GM12801 (cell line): ENCODE measurements around the gene CCSER2.

Experiments used
- TF ChIP-seq, protein P1 (sequence below): IDR thresholded peaks from one replicate; pipeline ENCODE4 v1.5.1; 2011; ENCODE audit warnings: control low read depth; ENCODE audit not compliant: insufficient read length; ENCODE audit errors: extremely low read depth

Gene CCSER2

DNA sequence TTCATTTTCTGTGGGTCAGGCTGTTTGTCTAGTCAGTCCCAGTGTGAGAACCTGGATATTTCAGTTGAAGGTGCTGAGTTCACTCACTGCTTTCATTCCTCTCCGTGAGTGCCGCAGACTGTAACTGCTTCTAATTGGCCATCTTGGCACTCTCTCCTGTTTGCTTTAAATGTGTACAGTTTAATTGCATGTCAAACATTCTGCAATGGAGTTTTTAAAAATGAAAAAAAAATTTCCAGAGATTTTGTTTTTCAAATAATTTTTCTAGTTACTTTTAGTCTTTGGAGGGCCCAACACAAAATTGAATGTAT, 87.8 kb downstream of the CCSER2 start:
- TF ChIP-seq, protein P1, sequence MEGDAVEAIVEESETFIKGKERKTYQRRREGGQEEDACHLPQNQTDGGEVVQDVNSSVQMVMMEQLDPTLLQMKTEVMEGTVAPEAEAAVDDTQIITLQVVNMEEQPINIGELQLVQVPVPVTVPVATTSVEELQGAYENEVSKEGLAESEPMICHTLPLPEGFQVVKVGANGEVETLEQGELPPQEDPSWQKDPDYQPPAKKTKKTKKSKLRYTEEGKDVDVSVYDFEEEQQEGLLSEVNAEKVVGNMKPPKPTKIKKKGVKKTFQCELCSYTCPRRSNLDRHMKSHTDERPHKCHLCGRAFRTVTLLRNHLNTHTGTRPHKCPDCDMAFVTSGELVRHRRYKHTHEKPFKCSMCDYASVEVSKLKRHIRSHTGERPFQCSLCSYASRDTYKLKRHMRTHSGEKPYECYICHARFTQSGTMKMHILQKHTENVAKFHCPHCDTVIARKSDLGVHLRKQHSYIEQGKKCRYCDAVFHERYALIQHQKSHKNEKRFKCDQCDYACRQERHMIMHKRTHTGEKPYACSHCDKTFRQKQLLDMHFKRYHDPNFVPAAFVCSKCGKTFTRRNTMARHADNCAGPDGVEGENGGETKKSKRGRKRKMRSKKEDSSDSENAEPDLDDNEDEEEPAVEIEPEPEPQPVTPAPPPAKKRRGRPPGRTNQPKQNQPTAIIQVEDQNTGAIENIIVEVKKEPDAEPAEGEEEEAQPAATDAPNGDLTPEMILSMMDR = no peak

DNA sequence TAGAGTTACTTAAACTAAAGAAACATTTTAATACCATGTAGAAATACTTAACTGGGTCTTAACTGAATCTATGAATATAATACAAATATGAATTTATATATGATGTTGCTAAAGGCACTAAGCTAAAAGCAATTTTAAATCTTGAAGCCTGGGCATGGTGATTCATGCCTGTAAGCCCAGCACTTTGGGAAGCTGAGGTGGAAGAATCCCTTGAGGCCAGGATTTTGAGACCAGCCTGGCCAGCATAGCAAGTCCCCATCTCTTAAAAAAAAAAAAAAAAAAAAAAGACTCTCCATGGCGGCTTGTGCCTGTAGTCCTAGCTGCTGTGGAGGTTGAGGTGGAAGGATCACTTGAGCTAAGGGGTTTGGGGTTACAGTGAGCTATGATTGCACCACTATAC, 95.3 kb downstream of the CCSER2 start:
- TF ChIP-seq, protein P1 = no peak

GRCh38 chr10:84424731-84425167, 96.4 kb downstream of the CCSER2 start:
- TF ChIP-seq, protein P1 = no peak

- TF ChIP-seq, protein P1 = no peak
These were observed 99.7 kb downstream of the CCSER2 start for GRCh38 chr10:84427903-84428650.

DNA sequence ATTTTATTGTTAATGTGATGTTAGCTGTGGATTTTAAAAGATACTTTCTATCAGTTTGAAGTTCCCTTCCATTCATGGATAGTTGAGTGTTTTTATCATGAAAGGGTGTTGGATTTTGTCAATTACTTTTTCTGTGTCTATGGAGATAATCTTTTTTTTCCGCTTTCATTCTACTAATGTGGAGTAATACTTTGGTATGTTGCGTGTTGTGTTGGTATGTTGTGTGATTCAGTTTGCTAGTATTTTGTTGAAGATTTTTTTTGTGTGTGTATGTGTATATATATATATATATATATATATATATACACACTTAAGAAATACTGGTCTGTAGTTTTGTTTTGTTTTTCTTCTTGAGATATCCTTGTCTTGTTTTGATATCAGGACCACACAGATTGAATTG, 100.3 kb downstream of the CCSER2 start:
- TF ChIP-seq, protein P1 = no peak

DNA sequence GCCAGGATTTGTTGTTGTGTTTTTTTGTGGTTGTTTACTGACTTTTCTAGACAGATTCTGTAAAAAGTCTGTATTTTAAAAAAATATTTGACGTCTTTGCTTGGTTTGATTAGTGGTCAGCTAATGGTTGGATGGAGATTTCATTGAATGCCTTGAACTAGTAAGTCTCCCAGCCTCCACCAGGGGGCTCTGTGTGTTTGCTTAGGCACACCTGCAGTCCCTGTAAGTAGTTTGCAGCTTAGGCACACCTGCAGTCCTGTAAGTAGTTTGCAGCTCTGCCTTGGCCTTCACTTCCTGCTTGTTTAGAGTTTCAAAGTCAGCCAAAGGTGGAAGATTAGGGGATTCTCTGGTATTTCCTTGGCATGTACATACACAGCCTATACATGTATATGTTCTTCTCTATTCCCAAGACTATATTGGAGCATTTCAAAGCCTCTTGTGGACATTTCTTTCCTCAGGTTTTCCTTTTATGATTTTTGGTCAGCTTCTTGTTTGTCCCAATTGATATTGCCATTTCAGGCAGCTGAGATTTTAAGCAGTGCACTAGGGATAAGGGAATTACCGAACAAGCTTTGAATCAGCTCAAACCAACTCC, 101.6 kb downstream of the CCSER2 start:
- TF ChIP-seq, protein P1 = no peak

GRCh38 chr10:84432891-84433290, 104.5 kb downstream of the CCSER2 start:
- TF ChIP-seq, protein P1 = no peak
